Heart right ventricle (tissue), 16 donors: ENCODE measurements around the gene RUSF1. TPM values are rescaled to one million over a fixed set of nuclear protein-coding genes. Genes with fewer than 3 reads are reported as not detected.
A peak's percentile ranks its signal among the peaks of the same experiment; 100 is the strongest.
"Not testable (repeated sequence)": the region's sequence is repeated elsewhere in the genome, so short reads cannot be mapped to it uniquely, and the experiment has no call there.

Experiments used
- ATAC-seq, 8 donors: fragments of 200-7000 bp; cut with Tn5 transposase; one replicate each; pipeline ENCODE4 v1.9.1; 2020; ENCODE audit warnings: mild to moderate bottlenecking in 8 of 8, moderate library complexity in 8 of 8, moderate number of reproducible peaks in 1 of 8
- DNase-seq, 2 donors: peaks; one replicate each; pipeline ENCODE4 v3.0.0-alpha.2; 2020
- H3K27ac ChIP-seq, 10 donors: fragments of 200-600 bp; sonication (generic) in 2 of 10; one replicate each; pipeline versions ENCODE4 v1.5.0 to v1.8.0; 2020 to 2022; ENCODE audit warnings: mild to moderate bottlenecking in 3 of 10
- H3K27me3 ChIP-seq, 7 donors: fragments of 200-600 bp; one replicate each; pipeline ENCODE4 v1.8.0; 2021 to 2022; ENCODE audit warnings: mild to moderate bottlenecking in 2 of 7
- H3K36me3 ChIP-seq, 9 donors: fragments of 200-600 bp; sonication (generic) in 1 of 9; one replicate each; pipeline versions ENCODE4 v1.5.0 to v1.8.0; 2020 to 2022; ENCODE audit warnings: mild to moderate bottlenecking in 2 of 9
- H3K4me1 ChIP-seq, 9 donors: fragments of 200-600 bp; sonication (generic) in 1 of 9; one replicate each; pipeline versions ENCODE4 v1.5.0 to v1.8.0; 2020 to 2022; ENCODE audit warnings: mild to moderate bottlenecking in 4 of 9
- H3K4me3 ChIP-seq, 10 donors: fragments of 200-600 bp; sonication (generic) in 2 of 10; one replicate each; pipeline versions ENCODE4 v1.5.0 to v1.8.0; 2020 to 2022; ENCODE audit warnings: mild to moderate bottlenecking in 7 of 10, moderate library complexity in 2 of 10
- H3K9me3 ChIP-seq, 11 donors: fragments of 200-600 bp in 10 of 11; sonication (generic) in 2 of 11; one replicate each; pipeline versions ENCODE4 v1.5.0 to v1.8.0; 2013 to 2022; ENCODE audit warnings: mild to moderate bottlenecking in 2 of 11, control low read depth in 1 of 11, moderate library complexity in 1 of 11
- CTCF ChIP-seq, 9 donors: fragments of 200-600 bp; sonication (generic) in 2 of 9; IDR thresholded peaks; one replicate each; pipeline versions ENCODE4 v1.5.0 to v1.8.0; 2021 to 2022; ENCODE audit warnings: antibody characterized with exemption in 9 of 9, mild to moderate bottlenecking in 5 of 9, moderate library complexity in 1 of 9
- WGBS, 2 donors: extraction: QIAGEN DNeasy Blood & Tissue Kit; methylation state at CpG; one replicate each; pipeline ENCODE4 v1.1.7; 2013; ENCODE audit warnings: inconsistent platforms in 1 of 2; 5-methylcytosine and 5-hydroxymethylcytosine counted together
- intact Hi-C, 10 donors: fragments of 100-400 bp; cut with DNase I; formaldehyde crosslinking; loops; one replicate each; pipeline versions ENCODE4 v1.11.1 to v1.14.2; 2022
- polyA plus RNA-seq, 2 donors: library from polyadenylated mRNA; stranded (reverse); fragments of 200-250 nt; gene quantifications; one replicate each; pipeline ENCODE4 v1.2.3, GENCODE V29; 2013
- total RNA-seq, 10 donors: library from RNA; stranded (reverse); fragmentation: NEBNext Ultra II Directional in 3 of 10; extraction: Animal tissue kit (Norgen Biotek cat#: 25700) in 3 of 10; gene quantifications; one replicate each; pipeline versions ENCODE4 v1.2.1 to v1.2.4, GENCODE V29; 2021 to 2023
- donor health status: Arrhythmogenic right ventricular cardiomyopathy.
- donor health status: ischemic (EF 13 %, LVEDD 7.1; RV severe dilation, severe dysfunction).
- donor health status: healthy with polysubstance abuse.
- donor health status: DM: no; HTN: yes; CAD: no.
- donor health status: DM: no; HTN: no; CAD: no.
- donor health status: ischemic (EF 25% LVEDD 6.9; RV normal size, moderate dysfunction).
- donor health status: ischemic (EF 25% LVEDD 5.7; RV mildly dilated, moderate dysfunction).
- donor health status: healthy.
- donor health status: DM: yes; HTN: yes; CAD: no.
- donor health status: Ischemic cardiomyopathy.
- donor health status: ischemic (EF 35%, LVEDD 5.7; RV mildly dilated, moderate dysfunction).
- donor health status: nonischemic (EF 11% LVEDD 7.7; RV severe dilation, severe dysfunction).
- donor health status: DM: yes; HTN: yes; CAD: no.
- donor health status: PGD.
- donor health status: ischemic (EF 29% LVEDD 5.4; RV normal size, mild dysfunction).
- donor health status: nonischemic (EF 23%, LVEDD 6.1; RV moderate dilation, normal function).

Gene RUSF1
- total and polyA plus RNA-seq, 12 donors: 21.9 to 44.4 (median 25.0) TPM

GRCh38 chr16:31505483-31505882 lies 2.7 kb downstream of the RUSF1 start:
- 63 to 71% methylated on average over 4 of the region's 4 CpGs for WGBS, 2 donors
- intact Hi-C loops: loop anchor here in 6 of 10 donors (5.0 to 10.0 kb wide), 5 partner anchors 33 to 359 kb away; partner anchors contain the start of gene TGFB1I1 (in 4 of the 6)
- Histone ChIP-seq H3K36me3 (peaks cover 0 to 17% (median 3%) of the 10 kb centered on the region in 9 donors), H3K4me1 (peaks cover 5 to 70% (median 52%) of the 10 kb centered on the region in 9 donors), H3K27me3 (no peaks in the 10 kb centered on the region), H3K27ac (peak overlapping the region in 2 of 10 donors; percentile 67 to 72), H3K9me3 (no peaks in the 10 kb centered on the region), H3K4me3 (no peak overlapping the region)
- no peak for DNase-seq
- ATAC-seq: no peak
- no peak for TF ChIP-seq CTCF (IDR thresholded peaks at IDR 0.05)

- no peaks in the 10 kb centered on the region for H3K9me3 ChIP-seq
- 30 to 34% methylated on average over 8 of the region's 8 CpGs for WGBS, 2 donors
- peaks cover 2 to 60% (median 46%) of the 10 kb centered on the region in 9 donors for H3K4me1 ChIP-seq
- peak in 2 of 8 donors; percentile 9 to 44 for ATAC-seq
- H3K27ac ChIP-seq: peak overlapping the region in 7 of 10 donors; percentile 22 to 72 (median 54)
- peaks cover 0 to 30% (median 16%) of the 10 kb centered on the region in 9 donors for H3K36me3 ChIP-seq
- no peaks in the 10 kb centered on the region for H3K27me3 ChIP-seq
- DNase-seq: no peak
- no peak for TF ChIP-seq CTCF (IDR thresholded peaks at IDR 0.05)
- intact Hi-C loops: loop anchor here in 2 of 10 donors (5.0 to 10.0 kb wide), 4 partner anchors 42 to 361 kb away; a partner anchor contains a TSS
- H3K4me3 ChIP-seq: no peak overlapping the region
Observed at GRCh38 chr16:31504159-31504558, 4.0 kb downstream of the RUSF1 start.

- peaks cover 2 to 55% (median 40%) of the 10 kb centered on the region in 9 donors for H3K4me1 ChIP-seq
- H3K27me3 ChIP-seq, ATAC-seq, H3K9me3 ChIP-seq, H3K4me3 ChIP-seq, DNase-seq: not testable (repeated sequence)
- intact Hi-C loops: loop anchor here in 2 of 10 donors (5.0 to 10.0 kb wide), 4 partner anchors 41 to 361 kb away; a partner anchor contains a TSS
- H3K27ac ChIP-seq: peak overlapping the region in 5 of 10 donors; percentile 41 to 72 (median 58)
- peaks cover 0 to 37% (median 20%) of the 10 kb centered on the region in 9 donors for H3K36me3 ChIP-seq
- WGBS, 2 donors: 94% methylated on average over 8 of the region's 8 CpGs
Observed at GRCh38 chr16:31503555-31503954, 4.6 kb downstream of the RUSF1 start.

- peaks cover 2 to 55% (median 39%) of the 10 kb centered on the region in 9 donors for H3K4me1 ChIP-seq
- peaks cover 0 to 42% (median 26%) of the 10 kb centered on the region in 9 donors for H3K36me3 ChIP-seq
- no peak for ATAC-seq
- DNase-seq: no peak
- no peaks in the 10 kb centered on the region for H3K27me3 ChIP-seq
- intact Hi-C loops: loop anchor here in 2 of 10 donors (5.0 to 10.0 kb wide), 4 partner anchors 41 to 362 kb away; a partner anchor contains a TSS
- peak overlapping the region in 3 of 10 donors; percentile 13 to 30 (median 27) for H3K27ac ChIP-seq
- H3K4me3 ChIP-seq: no peak overlapping the region
- TF ChIP-seq CTCF (IDR thresholded peaks at IDR 0.05): no peak
- no peaks in the 10 kb centered on the region for H3K9me3 ChIP-seq
Observed at GRCh38 chr16:31502981-31503380, 5.2 kb downstream of the RUSF1 start.

GRCh38 chr16:31501966-31502348 lies 6.2 kb downstream of the RUSF1 start:
- peaks cover 0 to 53% (median 36%) of the 10 kb centered on the region in 9 donors for H3K36me3 ChIP-seq
- peak in 1 of 8 donors; percentile 33 for ATAC-seq

More at GRCh38 chr16:31501966-31502348, 6.2 kb downstream of the RUSF1 start:
- Histone ChIP-seq H3K4me1 (peaks cover 0 to 47% (median 31%) of the 10 kb centered on the region in 9 donors), H3K4me3 (no peak overlapping the region), H3K9me3 (no peaks in the 10 kb centered on the region), H3K27ac (no peak overlapping the region), H3K27me3 (no peaks in the 10 kb centered on the region)
- WGBS, 2 donors: 86 to 92% methylated on average over 4 of the region's 4 CpGs
- no peak for TF ChIP-seq CTCF (IDR thresholded peaks at IDR 0.05)
- no peak for DNase-seq
- intact Hi-C loops: loop anchor here in 2 of 10 donors (5.0 to 10.0 kb wide), 4 partner anchors 40 to 363 kb away; a partner anchor contains a TSS
